Panc1 (cell line): Measurements from ENCODE around the gene KDM4E.

Source experiments
- CTCF ChIP-seq: fragments of 450-650 bp; IDR thresholded peaks from 2 replicates; pipeline ENCODE4 v1.5.1; 2017; ENCODE audit warnings: mild to moderate bottlenecking
- POLR2AphosphoS5 ChIP-seq: IDR thresholded peaks from 2 replicates; pipeline ENCODE4 v1.6.1; 2012; ENCODE audit warnings: mild to moderate bottlenecking, low read depth, low read length, moderate library complexity
- REST ChIP-seq, 2 experiments: IDR thresholded peaks; 2 replicates each; pipeline ENCODE4 v1.6.1; 2011 to 2012; ENCODE audit warnings: low read depth in 2 of 2, control low read depth in 1 of 2, low read length in 1 of 2, mild to moderate bottlenecking in 1 of 2, moderate library complexity in 1 of 2; ENCODE audit not compliant: insufficient read depth in 1 of 2
- SIN3A ChIP-seq: IDR thresholded peaks from 2 replicates; pipeline ENCODE4 v1.6.1; 2012; ENCODE audit warnings: low read depth, mild to moderate bottlenecking, low read length, moderate library complexity, borderline replicate concordance; ENCODE audit not compliant: insufficient read depth
- TCF7L2 ChIP-seq: IDR thresholded peaks from 2 replicates; pipeline ENCODE4 v1.6.1; 2011; ENCODE audit warnings: mild to moderate bottlenecking, low read depth, low read length, inconsistent platforms

- TF ChIP-seq POLR2AphosphoS5 (no peak), CTCF (no peak), TCF7L2 (no peak), SIN3A (no peak), REST (IDR thresholded peaks at IDR 0.05; ENCODE audit: insufficient read depth in 1 of 2, low read depth in 2 of 2, low read length in 1 of 2) (no peak)
Observed at GRCh38 chr11:94998285-94998684, 26.8 kb upstream of the KDM4E start.
